ENCODE data around the gene SH3BP5. TPM values are rescaled to one million over a fixed set of nuclear protein-coding genes. Genes with fewer than 3 reads are reported as not detected.

Gene SH3BP5
- total RNA-seq, 1 donor from 2014 or later, result 41.1 TPM

GRCh38 chr3:15263120-15263519, 69.3 kb downstream of the SH3BP5 start:
- peaks cover 2% of the 10 kb centered on the region for H3K4me1 Mint-ChIP-seq (ENCODE audit: unreplicated experiment)
- no peak overlapping the region for H3K27ac Mint-ChIP-seq (ENCODE audit: unreplicated experiment)
- DNase-seq (ENCODE audit: low spot score), result no peak
- peaks cover 10% of the 10 kb centered on the region for H3K27me3 Mint-ChIP-seq (ENCODE audit: unreplicated experiment)
- H3K9me3 Mint-ChIP-seq (ENCODE audit: unreplicated experiment), result no peaks in the 10 kb centered on the region
- no peak for TF ChIP-seq CTCF (IDR thresholded peaks at IDR 0.05; ENCODE audit: unreplicated experiment)
- peaks cover 28% of the 10 kb centered on the region for H3K36me3 Mint-ChIP-seq (ENCODE audit: low read depth, unreplicated experiment)
- H3K4me3 Mint-ChIP-seq (ENCODE audit: unreplicated experiment), result no peak overlapping the region

GRCh38 chr3:15262021-15262420, 70.4 kb downstream of the SH3BP5 start:
- H3K27ac Mint-ChIP-seq (ENCODE audit: unreplicated experiment), result no peak overlapping the region
- H3K9me3 Mint-ChIP-seq (ENCODE audit: unreplicated experiment), result no peaks in the 10 kb centered on the region
- H3K4me3 Mint-ChIP-seq (ENCODE audit: unreplicated experiment), result no peak overlapping the region
- no peak for TF ChIP-seq CTCF (IDR thresholded peaks at IDR 0.05; ENCODE audit: unreplicated experiment)
- H3K27me3 Mint-ChIP-seq (ENCODE audit: unreplicated experiment), result peaks cover 10% of the 10 kb centered on the region
- DNase-seq (ENCODE audit: low spot score), result no peak
- H3K4me1 Mint-ChIP-seq (ENCODE audit: unreplicated experiment), result peaks cover 2% of the 10 kb centered on the region
- H3K36me3 Mint-ChIP-seq (ENCODE audit: low read depth, unreplicated experiment), result peaks cover 38% of the 10 kb centered on the region

- no peak for DNase-seq (ENCODE audit: low spot score)
- Mint-ChIP-seq H3K9me3 (ENCODE audit: unreplicated experiment) (no peaks in the 10 kb centered on the region), H3K4me1 (ENCODE audit: unreplicated experiment) (peaks cover 2% of the 10 kb centered on the region), H3K27me3 (ENCODE audit: unreplicated experiment) (peaks cover 9% of the 10 kb centered on the region), H3K4me3 (ENCODE audit: unreplicated experiment) (no peak overlapping the region), H3K27ac (ENCODE audit: unreplicated experiment) (no peak overlapping the region), H3K36me3 (ENCODE audit: low read depth, unreplicated experiment) (peaks cover 42% of the 10 kb centered on the region)
- TF ChIP-seq CTCF (IDR thresholded peaks at IDR 0.05; ENCODE audit: unreplicated experiment), result no peak
These were observed 71.1 kb downstream of the SH3BP5 start for GRCh38 chr3:15261274-15261673.

GRCh38 chr3:15260531-15260930, 71.9 kb downstream of the SH3BP5 start:
- Mint-ChIP-seq H3K4me1 (ENCODE audit: unreplicated experiment) (peaks cover 2% of the 10 kb centered on the region), H3K4me3 (ENCODE audit: unreplicated experiment) (no peak overlapping the region), H3K36me3 (ENCODE audit: low read depth, unreplicated experiment) (peaks cover 45% of the 10 kb centered on the region), H3K27me3 (ENCODE audit: unreplicated experiment) (peaks cover 12% of the 10 kb centered on the region), H3K27ac (ENCODE audit: unreplicated experiment) (no peak overlapping the region), H3K9me3 (ENCODE audit: unreplicated experiment) (no peaks in the 10 kb centered on the region)
- TF ChIP-seq CTCF (IDR thresholded peaks at IDR 0.05; ENCODE audit: unreplicated experiment), result no peak
- DNase-seq (ENCODE audit: low spot score), result no peak

- Mint-ChIP-seq H3K9me3 (ENCODE audit: unreplicated experiment) (no peaks in the 10 kb centered on the region), H3K27ac (ENCODE audit: unreplicated experiment) (no peak overlapping the region), H3K4me3 (ENCODE audit: unreplicated experiment) (peak overlapping the region; percentile 48), H3K36me3 (ENCODE audit: low read depth, unreplicated experiment) (peaks cover 51% of the 10 kb centered on the region), H3K27me3 (ENCODE audit: unreplicated experiment) (peaks cover 14% of the 10 kb centered on the region), H3K4me1 (ENCODE audit: unreplicated experiment) (no peaks in the 10 kb centered on the region)
- no peak for TF ChIP-seq CTCF (IDR thresholded peaks at IDR 0.05; ENCODE audit: unreplicated experiment)
- DNase-seq (ENCODE audit: low spot score), result no peak
These were observed 73.7 kb downstream of the SH3BP5 start for GRCh38 chr3:15258720-15259119.
